GOT3 (cell line): Measurements from ENCODE around the gene NASP.
"Not testable (repeated sequence)": the region's sequence is repeated elsewhere in the genome, so short reads cannot be mapped to it uniquely, and the experiment has no call there.

Source experiments
- DNase-seq: peaks from one replicate; lab custom pipeline; 2025; ENCODE audit warnings: mixed read lengths; lab: John Stamatoyannopoulos, UW

Gene NASP

GRCh38 chr1:45570631-45571030, 13.2 kb upstream of the NASP start:
- no peak for DNase-seq

DNA sequence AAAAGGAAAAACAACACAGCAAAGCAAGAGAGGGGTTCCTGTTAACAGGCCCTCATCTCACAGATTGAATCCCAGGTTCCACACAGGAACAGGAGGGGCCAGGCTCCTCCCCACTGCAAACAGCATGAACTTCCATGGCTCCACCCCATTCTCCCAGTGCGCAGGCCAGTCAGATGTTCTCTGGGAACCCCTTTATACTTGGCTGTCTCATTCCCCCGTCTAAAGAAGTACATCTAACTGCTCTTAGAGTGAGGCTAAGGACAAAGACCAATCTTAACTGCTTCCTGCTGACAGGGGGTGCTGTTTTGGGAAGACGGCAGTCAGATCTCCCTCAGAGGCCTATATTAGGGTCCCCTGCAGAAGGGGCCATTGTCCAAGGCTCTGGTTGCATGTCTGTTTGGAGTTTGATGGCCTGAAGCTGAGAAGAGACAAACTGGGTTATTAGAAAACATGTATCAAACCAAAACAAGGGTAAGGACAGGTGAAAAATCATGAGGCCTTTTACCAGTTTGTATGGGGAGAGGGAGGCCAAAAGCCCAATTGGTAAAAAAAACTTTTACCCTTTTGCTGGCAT, 10.5 kb upstream of the NASP start:
- no peak for DNase-seq

DNA sequence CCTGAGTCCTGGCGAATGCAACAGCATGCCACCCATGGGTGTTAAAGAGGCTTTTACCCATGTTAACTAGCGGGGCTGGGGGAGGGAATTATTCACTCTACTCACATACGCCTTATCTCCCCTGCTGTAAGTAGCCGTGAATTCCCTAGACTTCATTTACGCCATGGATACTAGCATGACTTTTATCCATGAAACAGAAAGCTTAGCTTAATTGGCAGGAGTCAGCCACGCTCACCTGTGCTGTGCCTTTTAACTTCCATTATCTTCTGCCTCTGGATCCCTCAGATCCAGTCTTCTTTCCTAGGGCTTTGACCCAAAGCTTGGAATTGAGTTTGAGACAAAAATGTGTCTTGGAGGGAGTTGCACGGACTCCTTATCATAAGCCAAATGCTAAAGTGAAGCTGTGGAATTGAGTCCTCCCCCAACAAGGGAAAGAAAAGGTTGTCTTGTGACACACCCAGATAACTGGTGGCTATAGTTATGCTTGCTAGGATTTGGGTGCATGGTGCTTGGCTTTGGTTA, 9.7 kb upstream of the NASP start:
- DNase-seq: no peak

DNA sequence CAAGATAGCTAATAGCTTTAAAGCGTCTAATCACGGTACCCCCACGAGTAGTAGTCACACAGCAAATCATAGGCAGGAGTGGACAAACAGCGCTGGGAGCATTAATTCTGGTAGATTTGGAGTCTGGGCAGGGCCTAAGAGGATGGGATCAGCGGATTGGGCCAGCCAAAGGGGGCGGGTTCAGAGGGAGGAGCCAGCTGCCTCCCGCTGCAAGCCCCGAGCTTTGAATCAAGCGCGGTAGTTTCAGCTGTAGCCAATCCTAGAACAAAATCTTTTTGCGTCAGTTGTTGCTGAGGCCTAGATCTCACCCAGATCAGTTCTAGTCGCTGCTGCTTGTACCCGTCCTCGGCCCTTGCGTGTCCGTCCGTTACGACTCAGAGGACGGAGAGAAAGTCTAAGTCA, 576 bp upstream of the NASP start:
- peak; percentile 82 for DNase-seq

DNA sequence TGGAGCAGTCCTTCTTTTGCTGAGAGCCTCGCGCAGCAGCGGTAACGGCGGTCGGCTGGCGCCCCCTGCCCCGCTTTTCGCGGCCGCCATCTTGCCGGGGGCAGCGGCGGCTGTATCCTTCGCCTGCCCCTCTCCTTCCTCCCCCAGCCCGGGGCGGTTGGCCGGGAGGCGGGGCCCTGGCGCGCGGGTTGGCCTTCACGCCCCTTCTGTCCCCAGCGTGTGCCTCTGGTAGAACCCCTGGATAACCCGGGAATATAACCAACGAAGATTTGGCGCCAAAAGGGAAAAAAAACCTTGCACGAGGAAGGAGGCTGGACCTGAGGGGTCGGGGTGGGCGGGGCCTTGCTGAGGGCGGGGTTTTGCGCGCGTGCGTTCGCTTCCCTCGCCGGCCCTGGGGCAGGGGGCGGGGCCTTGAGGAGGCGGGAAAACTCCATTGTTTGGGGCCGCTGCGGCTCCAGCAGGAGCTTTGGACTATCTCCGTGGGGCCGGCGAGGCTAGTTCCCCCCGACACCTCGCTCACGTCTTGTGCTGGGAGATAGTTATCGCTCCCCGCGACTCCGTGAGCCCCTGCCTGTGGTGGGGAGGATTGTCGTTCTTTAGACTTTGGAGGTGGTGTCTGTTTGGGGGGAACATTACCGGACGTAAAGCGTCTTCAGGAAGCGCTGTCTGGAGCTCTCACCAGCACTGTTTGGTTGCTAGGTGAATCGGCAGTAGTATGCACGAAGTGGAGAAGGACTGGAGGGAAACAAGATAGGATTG, 689 bp downstream of the NASP start:
- DNase-seq: peak; percentile 74

DNA sequence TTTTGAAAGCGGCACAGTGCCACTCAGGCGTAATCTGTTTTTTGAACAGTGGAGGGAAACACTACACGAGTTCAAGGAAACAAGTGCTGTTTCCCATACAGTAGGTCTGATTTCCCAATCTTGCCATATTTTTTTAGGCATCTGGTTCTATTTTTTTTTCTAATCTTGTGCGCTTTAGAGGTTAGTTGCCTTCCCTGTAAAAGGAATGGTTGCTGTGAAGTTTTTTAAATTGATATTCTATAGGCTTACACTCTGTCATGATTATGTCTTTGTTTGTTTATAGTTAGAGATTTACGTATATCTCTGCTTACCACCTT, 1.2 kb downstream of the NASP start:
- DNase-seq: no peak

DNA sequence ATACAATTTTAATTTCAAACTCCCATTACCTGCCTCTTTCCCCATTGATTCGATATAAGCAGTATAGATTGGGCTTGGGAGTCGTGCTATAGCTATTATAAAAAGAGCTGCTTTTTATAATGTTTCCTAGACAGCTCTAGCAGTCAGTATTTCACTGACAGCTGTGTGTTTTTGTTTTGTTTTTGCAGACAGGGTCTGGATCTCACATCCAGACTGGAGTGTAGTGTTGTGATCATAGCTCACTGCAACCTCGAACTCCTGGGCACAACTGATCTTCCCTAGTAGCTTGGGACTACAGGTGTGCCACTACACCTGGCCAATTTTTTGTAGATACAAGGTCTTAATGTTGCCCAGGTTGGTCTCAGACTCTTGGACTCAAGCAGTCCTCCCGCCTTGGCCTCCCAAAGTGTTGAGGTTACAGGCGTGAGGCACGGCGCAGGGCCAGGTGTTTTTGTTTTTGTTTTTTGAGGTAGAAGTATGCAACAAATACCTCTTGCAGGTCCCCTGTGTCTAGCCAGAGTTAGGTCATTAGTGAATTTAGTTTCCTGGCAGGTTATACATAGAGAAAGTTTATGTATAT, 1.7 kb downstream of the NASP start:
- DNase-seq: no peak

- DNase-seq: no peak
These were observed 2.9 kb downstream of the NASP start for GRCh38 chr1:45586769-45587168.

DNA sequence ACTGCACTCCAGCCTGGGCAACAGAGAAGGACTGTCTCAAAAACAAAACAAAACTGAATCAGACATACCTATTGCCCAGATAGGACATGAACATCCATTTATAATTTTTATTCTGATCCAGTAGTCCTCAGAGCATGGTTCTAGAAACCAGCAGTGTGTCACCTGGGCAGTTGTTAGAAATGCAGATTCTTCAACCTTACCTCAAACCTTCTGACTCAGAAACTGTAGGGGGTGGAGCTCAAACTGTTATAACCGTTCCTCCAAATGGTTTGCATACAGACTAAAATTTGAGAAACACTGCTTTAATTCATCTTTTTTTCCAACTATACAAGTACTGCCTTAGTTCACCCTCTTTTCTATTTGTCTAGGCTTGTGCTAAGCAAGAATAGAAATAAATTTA, 6.0 kb downstream of the NASP start:
- DNase-seq: no peak

- DNase-seq: no peak
These were observed 10.6 kb downstream of the NASP start for GRCh38 chr1:45594412-45594811.

GRCh38 chr1:45596765-45597164, 12.9 kb downstream of the NASP start:
- not testable (repeated sequence) for DNase-seq

GRCh38 chr1:45604239-45604638, 20.4 kb downstream of the NASP start:
- DNase-seq: no peak

DNA sequence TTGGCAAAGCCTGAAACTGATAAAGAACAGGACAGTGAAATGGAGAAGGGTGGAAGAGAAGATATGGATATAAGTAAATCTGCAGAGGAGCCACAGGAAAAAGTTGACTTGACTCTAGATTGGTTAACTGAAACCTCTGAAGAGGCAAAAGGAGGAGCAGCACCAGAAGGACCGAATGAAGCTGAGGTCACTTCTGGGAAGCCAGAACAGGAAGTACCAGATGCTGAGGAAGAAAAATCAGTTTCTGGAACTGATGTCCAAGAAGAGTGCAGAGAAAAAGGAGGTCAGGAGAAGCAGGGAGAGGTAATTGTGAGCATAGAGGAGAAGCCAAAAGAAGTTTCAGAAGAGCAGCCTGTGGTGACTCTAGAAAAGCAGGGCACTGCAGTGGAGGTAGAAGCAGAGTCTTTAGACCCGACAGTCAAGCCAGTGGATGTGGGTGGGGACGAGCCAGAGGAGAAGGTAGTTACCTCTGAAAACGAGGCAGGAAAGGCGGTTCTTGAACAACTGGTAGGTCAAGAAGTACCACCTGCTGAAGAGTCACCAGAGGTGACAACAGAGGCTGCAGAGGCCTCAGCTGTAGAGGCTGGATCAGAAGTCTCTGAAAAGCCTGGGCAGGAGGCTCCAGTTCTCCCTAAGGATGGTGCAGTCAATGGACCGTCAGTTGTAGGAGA, 23.7 kb downstream of the NASP start:
- no peak for DNase-seq

GRCh38 chr1:45608175-45609156, 24.6 kb downstream of the NASP start:
- no peak for DNase-seq

DNA sequence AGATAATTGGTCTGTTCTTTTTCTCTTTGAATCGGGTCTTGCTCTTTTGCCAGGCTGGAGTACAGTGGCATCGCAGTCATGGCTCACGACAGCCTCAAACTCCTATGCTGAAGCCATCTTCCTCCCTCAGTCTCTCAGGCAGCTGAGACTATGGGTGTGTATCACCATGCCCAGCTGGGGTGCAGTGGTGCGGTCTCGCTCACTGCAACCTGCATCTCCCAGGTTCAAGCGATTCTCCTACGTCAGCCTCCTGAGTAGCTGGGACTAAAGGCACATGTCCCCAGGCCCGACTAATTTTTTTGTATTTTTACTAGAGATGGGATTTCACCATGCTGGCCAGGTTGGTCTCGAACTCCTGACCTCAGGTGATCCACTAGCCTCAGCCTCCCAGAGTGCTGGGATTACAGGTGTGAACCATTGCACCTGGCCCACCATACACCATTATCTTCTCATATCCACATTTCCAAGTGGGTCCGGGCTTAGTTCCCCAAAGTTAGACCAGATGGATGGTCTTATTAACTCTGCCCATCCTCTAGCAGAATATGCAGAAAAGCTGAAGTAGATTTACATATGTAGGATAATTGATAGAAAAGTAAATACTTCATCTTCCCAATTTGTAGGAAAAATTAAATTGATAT, 26.9 kb downstream of the NASP start:
- no peak for DNase-seq

- DNase-seq: no peak
These were observed 29.2 kb downstream of the NASP start for GRCh38 chr1:45612941-45613579.

- no peak for DNase-seq
These were observed 32.0 kb downstream of the NASP start for GRCh38 chr1:45615885-45616284.

- no peak for DNase-seq
These were observed 33.8 kb downstream of the NASP start for GRCh38 chr1:45617618-45618017.

GRCh38 chr1:45619149-45619921, 35.5 kb downstream of the NASP start:
- no peak for DNase-seq
